Right lobe of liver (tissue), 4 donors: Measurements from ENCODE around the gene GPRASP3.

ENCODE experiments used
- POLR2A ChIP-seq: fragments of 450-650 bp; IDR thresholded peaks from one replicate; pipeline ENCODE4 v1.6.1; 2017; ENCODE audit warnings: antibody characterized with exemption, mild to moderate bottlenecking
- TF ChIP-seq, protein P1 (sequence below), 4 donors: fragments of 200-600 bp in 3 of 4; fragments of 450-650 bp in 1 of 4; IDR thresholded peaks; one replicate each; pipeline versions ENCODE4 v1.5.1 to v1.8.0; 2016 to 2022; ENCODE audit warnings: antibody characterized with exemption in 4 of 4, mild to moderate bottlenecking in 2 of 4
- donor health status: DM: no; HTN: no; CAD: no.
- donor health status: DM: no; HTN: no; CAD: no.
- donor health status: DM: no; HTN: yes; CAD: no.

GRCh38 chrX:102714994-102715393 is 5.5 kb upstream of the GPRASP3 start:
- TF ChIP-seq, protein P1, sequence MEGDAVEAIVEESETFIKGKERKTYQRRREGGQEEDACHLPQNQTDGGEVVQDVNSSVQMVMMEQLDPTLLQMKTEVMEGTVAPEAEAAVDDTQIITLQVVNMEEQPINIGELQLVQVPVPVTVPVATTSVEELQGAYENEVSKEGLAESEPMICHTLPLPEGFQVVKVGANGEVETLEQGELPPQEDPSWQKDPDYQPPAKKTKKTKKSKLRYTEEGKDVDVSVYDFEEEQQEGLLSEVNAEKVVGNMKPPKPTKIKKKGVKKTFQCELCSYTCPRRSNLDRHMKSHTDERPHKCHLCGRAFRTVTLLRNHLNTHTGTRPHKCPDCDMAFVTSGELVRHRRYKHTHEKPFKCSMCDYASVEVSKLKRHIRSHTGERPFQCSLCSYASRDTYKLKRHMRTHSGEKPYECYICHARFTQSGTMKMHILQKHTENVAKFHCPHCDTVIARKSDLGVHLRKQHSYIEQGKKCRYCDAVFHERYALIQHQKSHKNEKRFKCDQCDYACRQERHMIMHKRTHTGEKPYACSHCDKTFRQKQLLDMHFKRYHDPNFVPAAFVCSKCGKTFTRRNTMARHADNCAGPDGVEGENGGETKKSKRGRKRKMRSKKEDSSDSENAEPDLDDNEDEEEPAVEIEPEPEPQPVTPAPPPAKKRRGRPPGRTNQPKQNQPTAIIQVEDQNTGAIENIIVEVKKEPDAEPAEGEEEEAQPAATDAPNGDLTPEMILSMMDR (IDR thresholded peaks at IDR 0.05): no peak
- TF ChIP-seq POLR2A: no peak
